ENCODE results near the gene AGPAT4. TPM values are rescaled to one million over a fixed set of nuclear protein-coding genes. Genes with fewer than 3 reads are reported as not detected.

The AGPAT4 gene
- total and polyA plus RNA-seq, 2 experiments from 2014 or later, result 3.0 to 3.9 TPM

DNA sequence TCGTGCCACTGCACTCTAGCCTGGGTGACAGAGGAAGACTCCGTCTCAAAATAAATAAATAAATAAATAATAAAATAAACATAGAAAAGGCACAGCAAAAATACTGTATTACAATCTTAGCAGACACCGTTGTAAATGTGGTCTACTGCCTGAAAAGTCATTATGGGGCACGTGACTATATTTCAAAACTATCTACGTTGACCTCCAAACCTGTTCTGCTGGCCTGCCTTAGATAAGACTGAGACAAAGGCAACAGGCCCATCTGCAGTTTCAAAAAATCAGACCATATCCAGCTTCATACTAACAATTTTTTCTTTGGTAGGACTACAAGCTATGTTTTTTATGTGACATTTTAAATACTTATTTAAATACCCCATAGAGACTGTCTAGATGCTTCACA lies 59.1 kb downstream of the AGPAT4 start:
- no peaks in the 10 kb centered on the region for H3K9me2 ChIP-seq (ENCODE audit: insufficient read depth)
- H3K79me2 ChIP-seq (ENCODE audit: insufficient read depth), result peaks cover 36% of the 10 kb centered on the region
- H3K27ac ChIP-seq, result peak overlapping the region; percentile 98
- H3K4me3 ChIP-seq, result no peak overlapping the region
- no peaks in the 10 kb centered on the region for H3K9me3 ChIP-seq (ENCODE audit: low read depth)
- H2AFZ ChIP-seq, result peak overlapping the region; percentile 39
- peaks cover 17% of the 10 kb centered on the region for H3F3A ChIP-seq (ENCODE audit: insufficient read depth)
- H4K20me1 ChIP-seq (ENCODE audit: insufficient read depth), result no peaks in the 10 kb centered on the region
- TF ChIP-seq EZH2 (IDR thresholded peaks at IDR 0.05; ENCODE audit: insufficient read depth, poor library complexity, severe bottlenecking) (no peak), EZH2phosphoT487 (IDR thresholded peaks at IDR 0.05; ENCODE audit: insufficient read depth, low read depth) (no peak)
- in situ Hi-C loops (cut with MboI), result no loop called here
- no peaks in the 10 kb centered on the region for H3K36me3 ChIP-seq (ENCODE audit: low read depth)
- H3K4me1 ChIP-seq (ENCODE audit: insufficient read depth), result peaks cover 16% of the 10 kb centered on the region
- no peak for DNase-seq
- WGBS, 2 experiments (ENCODE audit: low coverage in 1 of 2, low lambda C conversion rate in 2 of 2, missing lambda C conversion rate in 2 of 2), result 97 to 98% methylated on average over 5 of the region's 5 CpGs
- H3K4me2 ChIP-seq (ENCODE audit: unreplicated experiment), result peak overlapping the region; percentile 50
- H3K9ac ChIP-seq, result peak overlapping the region; percentile 83
- no peaks in the 10 kb centered on the region for H3K27me3 ChIP-seq (replicated peaks; ENCODE audit: insufficient read depth)

- no peak overlapping the region for H3K4me3 ChIP-seq
- peaks cover 50% of the 10 kb centered on the region for H3K79me2 ChIP-seq (ENCODE audit: insufficient read depth)
- H3K4me1 ChIP-seq (ENCODE audit: insufficient read depth), result peaks cover 16% of the 10 kb centered on the region
- H3K9me2 ChIP-seq (ENCODE audit: insufficient read depth), result no peaks in the 10 kb centered on the region
- no peak overlapping the region for H3K27ac ChIP-seq
- TF ChIP-seq EZH2 (IDR thresholded peaks at IDR 0.05; ENCODE audit: insufficient read depth, poor library complexity, severe bottlenecking) (no peak), EZH2phosphoT487 (IDR thresholded peaks at IDR 0.05; ENCODE audit: insufficient read depth, low read depth) (no peak)
- H2AFZ ChIP-seq, result no peak overlapping the region
- H3F3A ChIP-seq (ENCODE audit: insufficient read depth), result peaks cover 17% of the 10 kb centered on the region
- H3K9ac ChIP-seq, result no peak overlapping the region
- no peak for DNase-seq
- no peaks in the 10 kb centered on the region for H3K9me3 ChIP-seq (ENCODE audit: low read depth)
- no peaks in the 10 kb centered on the region for H4K20me1 ChIP-seq (ENCODE audit: insufficient read depth)
- H3K36me3 ChIP-seq (ENCODE audit: low read depth), result no peaks in the 10 kb centered on the region
- WGBS, 2 experiments (ENCODE audit: low coverage in 1 of 2, low lambda C conversion rate in 2 of 2, missing lambda C conversion rate in 2 of 2), result 97 to 100% methylated on average over 1 of the region's 1 CpG
- in situ Hi-C loops (cut with MboI), result no loop called here
- H3K4me2 ChIP-seq (ENCODE audit: unreplicated experiment), result no peak overlapping the region
- no peaks in the 10 kb centered on the region for H3K27me3 ChIP-seq (replicated peaks; ENCODE audit: insufficient read depth)
Measured at GRCh38 chr6:161212902-161213301, 61.0 kb downstream of the AGPAT4 start.

- Histone ChIP-seq H3K27ac (no peak overlapping the region), H3K9me2 (ENCODE audit: insufficient read depth) (no peaks in the 10 kb centered on the region), H3F3A (ENCODE audit: insufficient read depth) (peaks cover 17% of the 10 kb centered on the region), H4K20me1 (ENCODE audit: insufficient read depth) (no peaks in the 10 kb centered on the region), H3K4me3 (no peak overlapping the region), H3K79me2 (ENCODE audit: insufficient read depth) (peaks cover 53% of the 10 kb centered on the region), H3K9ac (no peak overlapping the region), H3K4me2 (ENCODE audit: unreplicated experiment) (no peak overlapping the region), H3K4me1 (ENCODE audit: insufficient read depth) (peaks cover 16% of the 10 kb centered on the region), H3K27me3 (replicated peaks; ENCODE audit: insufficient read depth) (no peaks in the 10 kb centered on the region), H3K9me3 (ENCODE audit: low read depth) (no peaks in the 10 kb centered on the region), H2AFZ (no peak overlapping the region), H3K36me3 (ENCODE audit: low read depth) (no peaks in the 10 kb centered on the region)
- WGBS, 2 experiments (ENCODE audit: low coverage in 1 of 2, low lambda C conversion rate in 2 of 2, missing lambda C conversion rate in 2 of 2), result 57 to 67% methylated on average over 3 of the region's 3 CpGs
- in situ Hi-C loops (cut with MboI), result no loop called here
- DNase-seq, result no peak
- no peak for TF ChIP-seq EZH2 (IDR thresholded peaks at IDR 0.05; ENCODE audit: insufficient read depth, poor library complexity, severe bottlenecking)
- TF ChIP-seq EZH2phosphoT487 (IDR thresholded peaks at IDR 0.05; ENCODE audit: insufficient read depth, low read depth), result no peak
Measured at GRCh38 chr6:161211380-161212035, 62.4 kb downstream of the AGPAT4 start.

- Histone ChIP-seq H3K36me3 (ENCODE audit: low read depth) (no peaks in the 10 kb centered on the region), H3K9ac (no peak overlapping the region), H3K9me3 (ENCODE audit: low read depth) (no peaks in the 10 kb centered on the region), H3K4me2 (ENCODE audit: unreplicated experiment) (no peak overlapping the region), H3K79me2 (ENCODE audit: insufficient read depth) (peaks cover 59% of the 10 kb centered on the region), H3K9me2 (ENCODE audit: insufficient read depth) (no peaks in the 10 kb centered on the region), H3K27me3 (replicated peaks; ENCODE audit: insufficient read depth) (no peaks in the 10 kb centered on the region), H3K4me1 (ENCODE audit: insufficient read depth) (peaks cover 15% of the 10 kb centered on the region), H3K27ac (no peak overlapping the region), H2AFZ (no peak overlapping the region), H3F3A (ENCODE audit: insufficient read depth) (peaks cover 15% of the 10 kb centered on the region), H4K20me1 (ENCODE audit: insufficient read depth) (no peaks in the 10 kb centered on the region), H3K4me3 (no peak overlapping the region)
- 97 to 98% methylated on average over 2 of the region's 2 CpGs for WGBS, 2 experiments (ENCODE audit: low coverage in 1 of 2, low lambda C conversion rate in 2 of 2, missing lambda C conversion rate in 2 of 2)
- TF ChIP-seq EZH2 (IDR thresholded peaks at IDR 0.05; ENCODE audit: insufficient read depth, poor library complexity, severe bottlenecking) (no peak), EZH2phosphoT487 (IDR thresholded peaks at IDR 0.05; ENCODE audit: insufficient read depth, low read depth) (no peak)
- in situ Hi-C loops (cut with MboI), result no loop called here
- no peak for DNase-seq
Measured at GRCh38 chr6:161210857-161211256, 63.0 kb downstream of the AGPAT4 start.

Measured in GM23248 (cell line).